H1 (cell line): ENCODE measurements around the gene AK8.

Source experiments
- CREB1 ChIP-seq: IDR thresholded peaks from 2 replicates; pipeline ENCODE4 v1.6.1; 2012; ENCODE audit warnings: inconsistent platforms
- CTCF ChIP-seq, 3 experiments: IDR thresholded peaks; 1 replicate in 2 of 3; 2 replicates in 1 of 3; pipeline versions ENCODE4 v1.5.1 to v1.6.1; 2011; ENCODE audit warnings: low read length in 3 of 3, mild to moderate bottlenecking in 3 of 3, inconsistent platforms in 2 of 3, low read depth in 1 of 3, moderate library complexity in 1 of 3; ENCODE audit not compliant: insufficient read depth in 1 of 3; ENCODE audit errors: control extremely low read depth in 1 of 3
- EGR1 ChIP-seq: IDR thresholded peaks from 2 replicates; pipeline ENCODE4 v1.6.1; 2011; ENCODE audit warnings: low read depth, low read length, borderline replicate concordance
- EZH2 ChIP-seq: fragments of 200-600 bp; sonication (generic); IDR thresholded peaks from 2 replicates; pipeline ENCODE4 v1.7.1; 2012; ENCODE audit warnings: low read depth, mild to moderate bottlenecking, moderate library complexity, low read length, inconsistent platforms; ENCODE audit not compliant: severe bottlenecking
- KDM4A ChIP-seq: IDR thresholded peaks from one replicate; pipeline ENCODE4 v1.7.1; 2012; ENCODE audit warnings: low read depth, mild to moderate bottlenecking, moderate library complexity, low read length, inconsistent platforms; ENCODE audit not compliant: severe bottlenecking
- POLR2A ChIP-seq, 2 experiments: IDR thresholded peaks; 1 replicate in 1 of 2; 2 replicates in 1 of 2; pipeline ENCODE4 v1.6.1; 2011; ENCODE audit warnings: low read depth in 2 of 2, low read length in 2 of 2, mild to moderate bottlenecking in 2 of 2; ENCODE audit errors: control extremely low read depth in 1 of 2
- RAD21 ChIP-seq, 2 experiments: IDR thresholded peaks in 1 of 2; conservative IDR thresholded peaks in 1 of 2; 2 replicates each; pipeline ENCODE4 v1.6.1; 2011; ENCODE audit warnings: low read depth in 2 of 2, low read length in 2 of 2, improper control_type of control experiment in 1 of 2, inconsistent platforms in 1 of 2, mild to moderate bottlenecking in 1 of 2, moderate library complexity in 1 of 2
- RNF2 ChIP-seq: fragments of 200-900, 300-1000 bp; sonication (generic); IDR thresholded peaks from 2 replicates; pipeline ENCODE4 v1.7.1; 2016; ENCODE audit warnings: borderline replicate concordance, low read depth, mild to moderate bottlenecking, antibody characterized with exemption, low read length; ENCODE audit not compliant: poor library complexity, severe bottlenecking; ENCODE audit errors: missing control alignments
- YY1 ChIP-seq: IDR thresholded peaks from 2 replicates; pipeline ENCODE4 v1.6.1; 2011; ENCODE audit warnings: low read depth, mild to moderate bottlenecking, low read length

GRCh38 chr9:132824151-132824550 is 53.9 kb downstream of the AK8 start:
- no peak for TF ChIP-seq CREB1
- TF ChIP-seq POLR2A (IDR thresholded peaks at IDR 0.05; ENCODE audit: control extremely low read depth in 1 of 2, low read depth in 2 of 2, low read length in 2 of 2) = no peak
- no peak for TF ChIP-seq CTCF (IDR thresholded peaks at IDR 0.05; ENCODE audit: control extremely low read depth in 1 of 3, insufficient read depth in 1 of 3, low read depth in 1 of 3, low read length in 3 of 3)
- TF ChIP-seq YY1 = no peak
- no peak for TF ChIP-seq EZH2
- no peak for TF ChIP-seq RNF2
- TF ChIP-seq KDM4A = no peak
- no peak for TF ChIP-seq RAD21 (IDR thresholded peaks at IDR 0.05 in 1 of 2, conservative IDR thresholded peaks at IDR 0.05 in 1 of 2; ENCODE audit: low read depth in 2 of 2, low read length in 2 of 2)
- TF ChIP-seq EGR1 = no peak
